Activated CD4-positive, alpha-beta T cell treated with anti-CD3 and anti-CD28 coated beads, Interleukin-2, amount 10 ng/mL, durations not matched to agents 24 days and 14 days (primary cell): ENCODE data around the gene CDH20. TPM values are rescaled to one million over a fixed set of nuclear protein-coding genes. Genes with fewer than 3 reads are reported as not detected.

Experiments used
- DNase-seq: peaks from one replicate; pipeline ENCODE4 v3.0.0; 2022
- H3K27ac Mint-ChIP-seq: one replicate; pipeline ENCODE4 v1.8.0; 2022; ENCODE audit warnings: mild to moderate bottlenecking, mixed read lengths
- H3K27me3 Mint-ChIP-seq: one replicate; pipeline ENCODE4 v1.8.0; 2022; ENCODE audit warnings: mixed read lengths
- H3K36me3 Mint-ChIP-seq: one replicate; pipeline ENCODE4 v1.8.0; 2022; ENCODE audit warnings: low read depth, mild to moderate bottlenecking, mixed read lengths
- H3K4me1 Mint-ChIP-seq: one replicate; pipeline ENCODE4 v1.8.0; 2021; ENCODE audit warnings: mixed read lengths
- H3K4me3 Mint-ChIP-seq: one replicate; pipeline ENCODE4 v1.8.0; 2022; ENCODE audit warnings: mild to moderate bottlenecking, moderate library complexity, mixed read lengths
- H3K9me3 Mint-ChIP-seq: one replicate; pipeline ENCODE4 v1.8.0; 2021; ENCODE audit warnings: mixed read lengths
- intact Hi-C: fragments of 100-400 bp; cut with micrococcal nuclease; formaldehyde crosslinking; loops from one replicate; pipeline ENCODE4 v1.15.1; 2023
- total RNA-seq: library from RNA; stranded (reverse); gene quantifications from 2 replicates; pipeline ENCODE4 v1.2.3, GENCODE V29; 2022

Gene CDH20
- total RNA-seq, 1 donor from 2014 or later, result 0.12 TPM

DNA sequence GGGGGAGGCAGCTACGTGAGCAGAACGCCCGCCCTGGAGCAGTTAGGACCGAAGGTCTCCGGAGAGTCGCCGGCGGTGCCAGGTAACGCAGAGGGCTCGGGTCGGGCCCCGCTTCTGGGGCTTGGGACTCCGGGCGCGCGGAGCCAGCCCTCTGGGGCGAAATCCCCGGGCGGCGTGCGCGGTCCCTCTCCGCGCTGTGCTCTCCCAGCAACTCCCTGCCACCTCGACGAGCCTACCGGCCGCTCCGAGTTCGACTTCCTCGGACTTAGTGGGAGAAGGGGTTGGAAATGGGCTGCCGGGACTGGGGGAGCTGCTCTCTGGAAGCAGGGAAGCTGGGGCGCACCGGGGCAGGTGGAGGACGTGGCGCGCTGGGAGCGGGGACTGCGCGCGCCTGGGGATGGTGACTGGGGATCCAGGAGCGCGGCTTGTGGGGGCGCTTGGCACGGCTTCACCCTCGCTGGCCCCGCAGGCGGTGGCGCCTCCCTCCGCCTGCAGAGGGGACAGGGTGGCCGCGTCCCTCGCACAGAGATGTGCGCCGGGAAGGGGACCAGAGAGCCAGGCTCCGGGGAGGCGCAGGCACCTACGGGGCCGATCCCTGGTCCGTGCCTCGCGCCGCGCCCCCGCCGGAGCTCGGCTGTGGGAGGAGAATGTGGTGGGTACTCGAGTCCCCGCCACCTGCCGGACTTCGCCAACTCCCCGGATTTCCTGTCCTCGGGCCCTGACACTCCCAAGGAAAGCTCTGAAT lies 688 bp downstream of the CDH20 start:
- Mint-ChIP-seq H3K4me1 (no peaks in the 10 kb centered on the region), H3K36me3 (no peaks in the 10 kb centered on the region), H3K27ac (no peak overlapping the region), H3K27me3 (peaks cover 30% of the 10 kb centered on the region), H3K4me3 (no peak overlapping the region), H3K9me3 (no peaks in the 10 kb centered on the region)
- intact Hi-C loops, result no loop called here
- DNase-seq, result no peak

DNA sequence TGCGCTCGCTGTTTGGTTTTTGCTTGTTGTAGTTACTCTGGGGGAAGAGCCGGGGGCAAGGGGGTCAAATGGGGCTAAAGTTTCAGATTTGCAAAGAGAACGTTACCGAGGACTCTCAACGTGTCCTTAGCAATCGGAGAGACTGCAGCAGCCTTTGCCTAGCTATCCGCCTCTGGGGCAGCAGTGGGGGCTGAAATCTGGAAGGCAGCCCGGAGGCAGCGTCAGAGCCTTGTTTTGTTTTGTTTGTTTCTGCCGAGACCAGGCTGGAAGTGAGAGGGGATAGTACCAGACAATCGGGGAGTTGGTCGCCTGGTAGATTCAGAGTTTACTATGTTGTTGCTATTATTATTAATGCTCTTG lies 1.2 kb downstream of the CDH20 start:
- Mint-ChIP-seq H3K36me3 (no peaks in the 10 kb centered on the region), H3K4me1 (no peaks in the 10 kb centered on the region), H3K9me3 (no peaks in the 10 kb centered on the region), H3K4me3 (no peak overlapping the region), H3K27me3 (peaks cover 30% of the 10 kb centered on the region), H3K27ac (no peak overlapping the region)
- intact Hi-C loops, result no loop called here
- no peak for DNase-seq

DNA sequence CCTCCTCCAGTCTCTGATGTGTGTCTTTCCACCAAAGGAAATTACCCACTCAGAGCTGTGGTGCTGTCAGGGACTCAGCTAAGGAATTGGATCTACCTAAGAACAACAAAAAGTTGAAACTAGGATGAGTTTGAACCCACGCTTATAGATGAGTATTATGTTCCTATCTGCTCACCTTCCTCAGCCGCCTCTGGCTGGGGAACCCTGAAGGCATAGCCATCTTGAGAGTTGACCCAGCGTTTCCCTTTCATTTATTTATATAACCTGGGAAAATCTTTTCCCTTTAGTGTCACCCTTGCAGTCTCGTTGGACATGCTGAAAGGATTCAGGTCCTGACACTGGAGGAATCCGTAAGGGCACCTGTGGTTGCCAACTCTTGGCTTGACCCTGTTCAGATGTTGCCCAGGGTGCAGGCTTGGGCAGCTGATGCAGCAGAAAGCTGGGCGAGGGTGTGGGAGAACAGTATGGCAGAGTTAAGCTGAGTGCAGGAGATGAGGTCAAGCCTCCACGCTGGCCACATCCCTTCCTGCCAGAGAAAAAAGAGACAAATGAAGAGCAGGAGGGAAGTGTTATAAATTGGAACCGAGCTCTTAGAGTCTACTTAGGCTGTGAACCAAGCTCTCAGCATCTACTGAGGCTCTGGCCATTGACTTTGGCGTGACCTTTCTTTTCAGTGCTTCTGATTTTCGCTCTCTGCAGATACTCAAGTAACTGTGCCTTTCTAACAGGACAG lies 1.9 kb downstream of the CDH20 start:
- H3K27ac Mint-ChIP-seq, result no peak overlapping the region
- no peak for DNase-seq
- no peaks in the 10 kb centered on the region for H3K4me1 Mint-ChIP-seq
- H3K4me3 Mint-ChIP-seq, result no peak overlapping the region
- intact Hi-C loops, result no loop called here
- peaks cover 30% of the 10 kb centered on the region for H3K27me3 Mint-ChIP-seq
- no peaks in the 10 kb centered on the region for H3K36me3 Mint-ChIP-seq
- no peaks in the 10 kb centered on the region for H3K9me3 Mint-ChIP-seq

DNA sequence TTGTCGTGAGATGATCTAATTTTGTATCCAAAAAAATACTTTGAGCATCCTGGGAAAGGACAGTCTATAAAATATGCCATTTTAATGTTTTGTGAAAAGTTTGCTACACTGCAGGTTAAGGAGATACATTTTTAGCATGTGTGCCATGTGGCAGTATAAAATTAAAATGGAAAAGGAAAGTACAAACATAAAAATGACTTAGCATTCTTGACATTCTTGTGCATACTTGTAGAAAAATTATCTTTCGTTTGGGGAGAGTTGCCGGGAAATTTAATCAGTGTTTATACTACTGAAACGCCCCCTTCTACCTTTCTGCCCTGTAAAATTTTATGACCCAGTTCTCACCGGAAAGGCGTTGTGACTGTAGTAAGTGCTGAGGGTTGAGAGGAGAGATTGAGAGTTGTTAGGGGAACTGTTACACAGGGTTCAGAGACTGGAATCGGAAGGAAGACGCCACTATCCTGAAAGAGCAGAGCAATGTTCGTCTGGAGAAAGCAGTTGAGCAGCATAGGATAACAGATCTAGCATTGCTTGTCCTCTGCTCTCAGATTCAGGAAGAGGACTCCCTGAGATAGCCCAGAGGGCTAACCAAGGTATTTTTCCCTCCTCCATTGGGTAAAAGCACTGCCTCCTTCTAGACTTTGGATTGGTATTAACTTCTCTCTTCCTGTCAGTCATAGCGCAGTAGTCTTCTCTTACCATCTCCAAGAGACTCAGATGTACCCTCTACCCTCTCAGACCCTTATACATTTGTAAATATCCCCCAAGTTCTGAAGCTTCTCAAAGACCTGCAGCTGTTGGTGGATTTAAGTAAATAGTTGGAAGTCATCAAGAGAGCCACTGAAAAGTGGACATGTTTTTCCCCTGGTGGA lies 2.7 kb downstream of the CDH20 start:
- Mint-ChIP-seq H3K36me3 (no peaks in the 10 kb centered on the region), H3K27me3 (peaks cover 30% of the 10 kb centered on the region), H3K27ac (no peak overlapping the region), H3K4me3 (no peak overlapping the region), H3K9me3 (no peaks in the 10 kb centered on the region), H3K4me1 (no peaks in the 10 kb centered on the region)
- no peak for DNase-seq
- intact Hi-C loops, result no loop called here

DNA sequence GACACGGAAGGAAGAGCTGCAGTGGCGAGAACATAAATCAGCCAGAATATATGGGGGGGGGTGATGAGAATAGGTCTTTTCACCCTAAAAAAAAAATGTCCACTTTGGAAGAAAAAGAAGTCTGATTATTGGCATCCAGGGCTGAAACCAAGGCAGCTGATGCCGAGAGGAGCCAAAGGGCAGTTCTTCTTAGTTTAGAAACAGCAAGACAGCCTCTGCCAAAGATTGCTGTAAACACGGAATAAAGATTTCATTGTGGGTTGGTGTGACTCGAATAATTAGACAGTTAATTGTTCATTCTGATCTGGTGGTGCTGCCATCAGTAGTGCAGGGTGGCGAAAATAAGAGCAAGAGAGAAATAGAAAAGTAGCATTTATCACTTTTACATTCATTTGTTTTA lies 3.5 kb downstream of the CDH20 start:
- no peak overlapping the region for H3K4me3 Mint-ChIP-seq
- no peak overlapping the region for H3K27ac Mint-ChIP-seq
- H3K4me1 Mint-ChIP-seq, result no peaks in the 10 kb centered on the region
- intact Hi-C loops, result no loop called here
- DNase-seq, result no peak
- no peaks in the 10 kb centered on the region for H3K36me3 Mint-ChIP-seq
- no peaks in the 10 kb centered on the region for H3K9me3 Mint-ChIP-seq
- peaks cover 30% of the 10 kb centered on the region for H3K27me3 Mint-ChIP-seq

DNA sequence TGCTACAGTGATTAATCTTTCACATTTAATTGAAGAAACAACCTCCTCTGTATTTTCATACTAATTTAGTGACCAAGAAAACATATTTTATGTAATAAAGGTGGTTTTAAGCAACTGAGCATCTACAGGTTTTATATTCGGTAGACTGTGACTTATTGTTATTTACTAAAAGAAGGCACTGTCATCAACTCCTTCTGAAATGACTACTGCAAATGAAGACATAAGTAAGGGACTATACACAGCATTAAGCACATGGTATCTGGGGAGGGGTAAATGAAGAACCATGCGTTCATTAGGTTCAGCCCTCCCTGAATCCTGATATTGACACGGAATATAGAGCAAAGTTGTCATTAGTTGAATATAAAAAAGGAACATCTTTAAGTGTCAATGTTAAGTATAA lies 4.3 kb downstream of the CDH20 start:
- no peak for DNase-seq
- H3K4me3 Mint-ChIP-seq, result no peak overlapping the region
- H3K36me3 Mint-ChIP-seq, result no peaks in the 10 kb centered on the region
- H3K27me3 Mint-ChIP-seq, result peaks cover 26% of the 10 kb centered on the region
- H3K9me3 Mint-ChIP-seq, result no peaks in the 10 kb centered on the region
- intact Hi-C loops, result no loop called here
- no peaks in the 10 kb centered on the region for H3K4me1 Mint-ChIP-seq
- H3K27ac Mint-ChIP-seq, result no peak overlapping the region

DNA sequence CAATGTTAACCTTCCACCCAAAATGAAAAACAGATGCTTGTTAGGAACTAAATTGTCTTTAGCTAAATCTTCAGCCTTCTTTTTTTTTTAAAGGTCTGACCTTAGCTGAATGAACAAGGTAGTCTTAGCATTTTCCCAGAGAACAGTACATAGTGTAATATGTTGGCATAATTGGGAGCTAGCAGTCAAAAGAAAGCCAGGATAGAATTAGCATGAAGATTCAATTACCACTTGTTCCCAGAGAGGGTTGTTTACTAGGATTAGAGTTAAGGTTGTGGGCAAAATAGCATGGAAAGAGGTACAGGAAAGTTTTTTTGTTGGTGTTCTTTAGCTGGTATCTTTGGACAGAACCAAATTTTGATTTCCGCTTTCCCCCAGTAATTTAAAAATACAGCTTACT lies 6.9 kb downstream of the CDH20 start:
- no peak for DNase-seq
- Mint-ChIP-seq H3K4me3 (no peak overlapping the region), H3K36me3 (no peaks in the 10 kb centered on the region), H3K27me3 (peaks cover 10% of the 10 kb centered on the region), H3K9me3 (no peaks in the 10 kb centered on the region), H3K27ac (no peak overlapping the region), H3K4me1 (no peaks in the 10 kb centered on the region)
- intact Hi-C loops, result no loop called here

DNA sequence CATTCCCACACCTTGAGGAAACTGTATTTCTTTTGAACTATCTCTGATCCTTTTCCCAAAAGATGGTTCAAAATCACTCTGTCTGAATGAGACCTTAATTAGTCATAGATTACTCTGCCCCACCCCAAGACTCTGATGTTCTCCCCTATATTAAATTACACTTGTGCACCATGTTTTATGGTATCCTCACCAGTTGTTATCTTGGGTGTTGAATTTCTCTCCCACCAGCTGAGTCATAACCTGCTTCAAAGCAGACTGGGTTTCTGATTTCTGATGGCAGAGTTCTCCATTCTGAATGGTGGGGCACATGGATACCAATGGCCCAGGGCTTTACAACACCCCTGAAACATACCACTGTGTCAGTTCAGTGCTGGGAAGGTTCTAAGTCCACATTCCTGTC lies 15.0 kb downstream of the CDH20 start:
- DNase-seq, result no peak
- H3K9me3 Mint-ChIP-seq, result no peaks in the 10 kb centered on the region
- intact Hi-C loops, result no loop called here
- H3K4me3 Mint-ChIP-seq, result no peak overlapping the region
- H3K27ac Mint-ChIP-seq, result no peak overlapping the region
- no peaks in the 10 kb centered on the region for H3K36me3 Mint-ChIP-seq
- H3K4me1 Mint-ChIP-seq, result no peaks in the 10 kb centered on the region
- H3K27me3 Mint-ChIP-seq, result no peaks in the 10 kb centered on the region

DNA sequence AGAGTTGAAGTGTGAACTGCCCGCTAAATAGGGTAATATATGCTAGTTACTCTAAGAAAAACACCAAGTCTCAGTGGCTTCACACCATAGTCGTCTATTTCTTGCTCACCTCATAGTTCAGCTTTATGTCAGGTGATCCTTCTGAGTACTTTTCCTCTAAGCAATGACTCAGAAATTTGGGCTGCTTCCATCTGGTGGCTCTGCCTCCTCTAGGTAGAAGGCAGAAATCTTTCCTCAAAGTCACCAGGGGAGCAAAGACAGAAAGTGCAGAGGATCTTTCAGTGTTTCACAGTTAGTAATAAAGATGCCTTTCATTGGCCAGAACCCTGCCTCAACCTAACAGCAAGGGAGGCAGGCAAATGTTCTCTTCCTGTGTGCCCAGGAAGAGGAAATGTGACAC lies 17.3 kb downstream of the CDH20 start:
- Mint-ChIP-seq H3K4me3 (no peak overlapping the region), H3K4me1 (no peaks in the 10 kb centered on the region), H3K36me3 (no peaks in the 10 kb centered on the region), H3K27ac (no peak overlapping the region), H3K27me3 (no peaks in the 10 kb centered on the region), H3K9me3 (no peaks in the 10 kb centered on the region)
- no peak for DNase-seq
- intact Hi-C loops, result no loop called here

DNA sequence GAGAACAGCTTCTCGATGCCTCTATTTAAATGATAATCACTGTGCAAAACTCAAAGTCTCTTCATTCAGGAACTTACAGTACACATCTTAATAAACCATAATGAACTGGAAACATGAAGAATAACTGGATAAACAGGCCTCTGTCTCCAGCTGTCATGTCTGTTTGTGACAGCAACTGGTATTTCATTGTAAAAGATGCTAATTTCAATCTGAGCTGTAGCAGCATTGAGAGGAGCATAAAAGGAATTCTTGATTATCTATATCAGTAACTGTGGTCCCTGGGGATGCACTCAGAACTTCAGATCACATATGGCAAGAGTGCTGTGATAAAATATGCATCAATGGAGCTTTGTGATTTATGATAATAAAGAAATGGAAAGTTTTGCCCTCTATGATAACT lies 18.8 kb downstream of the CDH20 start:
- intact Hi-C loops, result no loop called here
- Mint-ChIP-seq H3K9me3 (no peaks in the 10 kb centered on the region), H3K27ac (no peak overlapping the region), H3K4me1 (no peaks in the 10 kb centered on the region), H3K4me3 (no peak overlapping the region), H3K27me3 (no peaks in the 10 kb centered on the region), H3K36me3 (no peaks in the 10 kb centered on the region)
- DNase-seq, result no peak

DNA sequence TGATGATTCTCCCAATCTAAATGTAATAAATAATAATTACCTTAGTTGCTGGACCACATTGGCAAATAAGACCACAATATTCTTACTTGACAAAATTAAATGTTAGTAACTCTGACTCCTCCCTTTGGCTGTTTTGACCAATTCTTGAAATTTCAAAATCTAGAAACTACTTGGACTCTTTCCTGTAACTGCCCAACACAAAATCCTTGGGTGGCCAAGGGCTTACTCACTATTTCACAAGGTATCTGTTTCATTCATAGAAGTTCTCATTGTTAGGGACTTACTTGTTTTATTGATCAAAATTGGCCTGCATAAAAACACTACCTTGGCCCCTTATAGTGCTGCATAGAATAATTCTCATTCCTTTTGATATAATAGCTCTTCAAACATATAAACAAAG lies 19.4 kb downstream of the CDH20 start:
- no peaks in the 10 kb centered on the region for H3K4me1 Mint-ChIP-seq
- H3K27me3 Mint-ChIP-seq, result no peaks in the 10 kb centered on the region
- H3K4me3 Mint-ChIP-seq, result no peak overlapping the region
- H3K9me3 Mint-ChIP-seq, result no peaks in the 10 kb centered on the region
- no peak for DNase-seq
- intact Hi-C loops, result no loop called here
- no peaks in the 10 kb centered on the region for H3K36me3 Mint-ChIP-seq
- no peak overlapping the region for H3K27ac Mint-ChIP-seq

DNA sequence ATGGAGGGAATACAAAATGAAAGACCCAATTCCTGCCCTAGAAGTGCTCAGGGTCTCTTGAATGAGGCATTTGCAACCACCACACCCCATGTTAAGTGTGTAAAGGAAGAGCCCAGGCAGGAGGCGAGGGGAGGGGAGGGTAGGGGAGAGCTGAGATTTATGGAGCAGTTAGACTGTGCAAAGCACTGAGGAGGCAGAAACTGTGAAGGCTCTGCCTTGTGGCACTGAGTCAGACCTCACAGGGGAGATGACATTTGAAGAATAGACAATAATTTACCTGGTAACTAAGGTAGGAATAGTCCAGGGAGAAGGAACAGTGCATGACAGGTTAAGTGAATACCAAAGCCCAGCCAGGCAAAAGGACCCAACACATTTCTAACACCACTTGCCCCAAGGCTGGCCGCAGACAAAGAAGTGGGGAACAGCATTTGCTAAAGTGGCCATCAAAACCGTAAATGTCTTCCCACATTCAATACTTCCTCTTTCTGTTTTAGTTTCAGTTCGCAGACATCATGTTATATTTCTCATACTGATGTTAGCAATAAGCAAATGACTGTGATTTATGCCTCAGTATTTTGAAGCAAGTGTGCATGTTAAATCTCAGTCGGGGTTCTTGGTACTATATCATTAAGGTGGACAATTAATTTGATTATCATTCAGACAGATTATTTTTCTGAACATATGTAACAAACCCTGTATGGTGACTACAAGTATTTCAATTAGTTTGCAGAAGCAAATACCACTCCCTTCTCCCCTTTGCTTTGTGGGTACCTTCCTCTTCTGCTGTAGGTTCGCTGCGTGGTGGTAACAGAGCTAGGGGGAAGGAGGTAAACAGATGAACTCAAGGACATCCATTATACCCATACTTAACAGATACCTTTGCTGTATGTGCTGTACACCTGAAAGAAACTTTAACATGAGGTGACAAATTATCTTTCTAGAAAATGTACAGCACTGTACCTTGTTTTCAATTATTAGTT lies 27.5 kb downstream of the CDH20 start:
- Mint-ChIP-seq H3K27me3 (no peaks in the 10 kb centered on the region), H3K27ac (no peak overlapping the region), H3K9me3 (no peaks in the 10 kb centered on the region), H3K36me3 (no peaks in the 10 kb centered on the region), H3K4me3 (peak overlapping the region; percentile 9), H3K4me1 (peaks cover 5% of the 10 kb centered on the region)
- DNase-seq, result no peak
- intact Hi-C loops, result no loop called here

DNA sequence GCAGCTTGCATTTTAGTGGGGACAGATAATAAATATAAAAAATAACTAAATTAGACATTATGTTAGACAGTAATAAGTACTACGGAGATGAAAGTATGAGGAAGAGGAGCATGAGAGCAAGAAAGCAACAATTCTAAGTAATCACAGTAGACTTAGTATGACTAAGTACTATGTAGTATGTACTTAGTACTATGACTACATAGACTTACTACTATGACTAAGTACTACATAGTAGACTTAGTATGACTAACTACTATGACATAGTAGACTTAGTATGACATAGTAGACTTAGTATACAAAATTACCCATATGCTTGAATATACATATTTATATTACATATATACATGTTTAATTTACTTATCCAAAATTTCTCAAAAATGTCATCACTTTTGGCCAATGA lies 29.3 kb downstream of the CDH20 start:
- no peaks in the 10 kb centered on the region for H3K36me3 Mint-ChIP-seq
- no peak for DNase-seq
- no peak overlapping the region for H3K27ac Mint-ChIP-seq
- H3K4me1 Mint-ChIP-seq, result peaks cover 5% of the 10 kb centered on the region
- no peaks in the 10 kb centered on the region for H3K27me3 Mint-ChIP-seq
- intact Hi-C loops, result no loop called here
- no peak overlapping the region for H3K4me3 Mint-ChIP-seq
- H3K9me3 Mint-ChIP-seq, result no peaks in the 10 kb centered on the region
